Ovary (tissue), 9 donors: ENCODE data around the gene UBR3. TPM values are rescaled to one million over a fixed set of nuclear protein-coding genes. Genes with fewer than 3 reads are reported as not detected.

ENCODE experiments used
- DNase-seq, 5 donors: peaks; one replicate each; pipeline ENCODE4 v3.0.0-alpha.2; 2019 to 2020
- H3K27ac ChIP-seq, 2 donors: fragments of 200-600 bp; one replicate each; pipeline versions ENCODE4 v1.5.1 to v1.8.0; 2019 to 2022
- H3K27me3 ChIP-seq: fragments of 200-600 bp; one replicate; pipeline ENCODE4 v1.8.0; 2022
- H3K36me3 ChIP-seq: fragments of 200-600 bp; sonication (generic); one replicate; pipeline ENCODE4 v1.5.1; 2019
- H3K4me1 ChIP-seq: one replicate; pipeline ENCODE4 v1.8.1; 2013; ENCODE audit warnings: mild to moderate bottlenecking, moderate library complexity; ENCODE audit not compliant: insufficient read depth
- H3K4me3 ChIP-seq: fragments of 200-600 bp; sonication (generic); one replicate; pipeline ENCODE4 v1.5.1; 2017
- H3K9me3 ChIP-seq, 2 donors: fragments of 200-600 bp in 1 of 2; sonication (generic) in 1 of 2; one replicate each; pipeline versions ENCODE4 v1.5.1 to v1.8.1; 2013 to 2019; ENCODE audit warnings: mild to moderate bottlenecking in 1 of 2, moderate library complexity in 1 of 2
- CTCF ChIP-seq, 3 donors: fragments of 450-650 bp in 2 of 3; fragments of 200-600 bp in 1 of 3; IDR thresholded peaks; one replicate each; pipeline versions ENCODE4 v1.5.1 to v1.8.0; 2016 to 2022; ENCODE audit warnings: antibody characterized with exemption in 3 of 3, mild to moderate bottlenecking in 1 of 3
- EP300 ChIP-seq: sonication (generic); formaldehyde crosslinking; IDR thresholded peaks from one replicate; pipeline ENCODE4 v1.6.1; 2017; ENCODE audit warnings: antibody characterized with exemption
- POLR2A ChIP-seq: fragments of 450-650 bp; IDR thresholded peaks from one replicate; pipeline ENCODE4 v1.6.1; 2017; ENCODE audit warnings: antibody characterized with exemption, mild to moderate bottlenecking, moderate library complexity
- WGBS, 3 donors: extraction: QIAGEN DNeasy Blood & Tissue Kit in 1 of 3; methylation state at CpG; one replicate each; pipeline versions ENCODE4 v1.1.5 to v1.1.7; 2013 to 2017; 5-methylcytosine and 5-hydroxymethylcytosine counted together
- intact Hi-C, 4 donors: fragments of 100-400 bp; cut with DNase I; formaldehyde crosslinking; loops; one replicate each; pipeline versions ENCODE4 v1.11.0 to v1.15.1; 2022 to 2023
- polyA plus RNA-seq, 2 donors: library from polyadenylated mRNA; stranded (reverse); fragments of 200-250 nt in 1 of 2; fragments of 350-450 nt in 1 of 2; fragmentation: Illumina TruSeq in 1 of 2; extraction: RNeasy Lipid Tissue Mini Kit (QIAGEN cat#74804) in 1 of 2; gene quantifications; one replicate each; pipeline ENCODE4 v1.2.3, GENCODE V29; 2013 to 2014
- total RNA-seq, 7 donors: library from RNA; depleted of rRNA in 2 of 7; stranded (reverse); fragments of >200 nt in 2 of 7; fragmentation: NEBNext Ultra II Directional in 3 of 7; extraction: Animal tissue kit (Norgen Biotek cat#: 25700) in 3 of 7; gene quantifications; one replicate each; pipeline versions ENCODE4 v1.1.0 to v1.2.4, GENCODE V29; 2016 to 2023
- donor health status: DM: no; HTN: no; CAD: no; lungs with moderate emphysema.
- donor health status: DM: no; HTN: no; CAD: no.
- donor health status: Bipolar disorder and iron deficiency.
- donor health status: DM: yes; HTN: yes; CAD: no.
- donor health status: DM: no; HTN: no; CAD: no.
- donor health status: DM: yes; HTN: yes; CAD: no.

Gene UBR3
- total and polyA plus RNA-seq, 9 donors = 13.6 to 63.4 (median 45.1) TPM

- DNase-seq = no peak
- intact Hi-C loops = no loop called here
- H3K4me3 ChIP-seq = no peak overlapping the region
- no peaks in the 10 kb centered on the region for H3K4me1 ChIP-seq
- H3K27ac ChIP-seq = no peak overlapping the region
- TF ChIP-seq EP300 (no peak), CTCF (IDR thresholded peaks at IDR 0.05) (no peak), POLR2A (no peak)
- no peaks in the 10 kb centered on the region for H3K27me3 ChIP-seq
- H3K9me3 ChIP-seq = no peaks in the 10 kb centered on the region
- no peaks in the 10 kb centered on the region for H3K36me3 ChIP-seq
Measured at GRCh38 chr2:169963786-169964185, 136.5 kb downstream of the UBR3 start.

- H3K4me1 ChIP-seq = no peaks in the 10 kb centered on the region
- intact Hi-C loops = no loop called here
- no peaks in the 10 kb centered on the region for H3K36me3 ChIP-seq
- no peak overlapping the region for H3K27ac ChIP-seq
- H3K4me3 ChIP-seq = no peak overlapping the region
- H3K9me3 ChIP-seq = no peaks in the 10 kb centered on the region
- 71 to 84% (median 80%) methylated on average over 2 of the region's 2 CpGs for WGBS, 3 donors
- TF ChIP-seq EP300 = no peak
- no peak for TF ChIP-seq CTCF (IDR thresholded peaks at IDR 0.05)
- TF ChIP-seq POLR2A = no peak
- no peaks in the 10 kb centered on the region for H3K27me3 ChIP-seq
- no peak for DNase-seq
Measured at GRCh38 chr2:169964740-169965139, 137.5 kb downstream of the UBR3 start.

GRCh38 chr2:169965495-169965894, 138.2 kb downstream of the UBR3 start:
- WGBS, 3 donors = 93 to 98% (median 97%) methylated on average over 2 of the region's 2 CpGs
- H3K36me3 ChIP-seq = no peaks in the 10 kb centered on the region
- intact Hi-C loops = no loop called here

GRCh38 chr2:169966454-169966853, 139.2 kb downstream of the UBR3 start:
- no peak for TF ChIP-seq CTCF (IDR thresholded peaks at IDR 0.05)
- TF ChIP-seq POLR2A = no peak
- no peak for TF ChIP-seq EP300
- intact Hi-C loops = no loop called here
- Histone ChIP-seq H3K9me3 (no peaks in the 10 kb centered on the region), H3K36me3 (no peaks in the 10 kb centered on the region), H3K27me3 (no peaks in the 10 kb centered on the region), H3K27ac (no peak overlapping the region), H3K4me3 (no peak overlapping the region), H3K4me1 (no peaks in the 10 kb centered on the region)
- no peak for DNase-seq
- 68 to 74% (median 73%) methylated on average over 4 of the region's 4 CpGs for WGBS, 3 donors

More at GRCh38 chr2:169965495-169965894, 138.2 kb downstream of the UBR3 start:
- Histone ChIP-seq H3K4me3 (no peak overlapping the region), H3K27me3 (no peaks in the 10 kb centered on the region), H3K27ac (no peak overlapping the region), H3K9me3 (no peaks in the 10 kb centered on the region), H3K4me1 (no peaks in the 10 kb centered on the region)
- DNase-seq = no peak
- TF ChIP-seq POLR2A = no peak
- no peak for TF ChIP-seq EP300
- TF ChIP-seq CTCF (IDR thresholded peaks at IDR 0.05) = no peak

GRCh38 chr2:169968743-169969142, 141.5 kb downstream of the UBR3 start:
- TF ChIP-seq CTCF (IDR thresholded peaks at IDR 0.05) (no peak), EP300 (no peak), POLR2A (no peak)
- Histone ChIP-seq H3K4me3 (no peak overlapping the region), H3K36me3 (no peaks in the 10 kb centered on the region), H3K4me1 (no peaks in the 10 kb centered on the region), H3K27ac (no peak overlapping the region), H3K9me3 (no peaks in the 10 kb centered on the region), H3K27me3 (no peaks in the 10 kb centered on the region)
- no peak for DNase-seq
- intact Hi-C loops = no loop called here
